ENCODE results near the gene DCDC2C. TPM values are rescaled to one million over a fixed set of nuclear protein-coding genes. Genes with fewer than 3 reads are reported as not detected.
A peak's percentile ranks its signal among the peaks of the same experiment; 100 is the strongest.

The DCDC2C gene
- polyA plus RNA-seq, 4 donors, result 0.17 to 0.92 (median 0.39) TPM; not detected in 1

DNA sequence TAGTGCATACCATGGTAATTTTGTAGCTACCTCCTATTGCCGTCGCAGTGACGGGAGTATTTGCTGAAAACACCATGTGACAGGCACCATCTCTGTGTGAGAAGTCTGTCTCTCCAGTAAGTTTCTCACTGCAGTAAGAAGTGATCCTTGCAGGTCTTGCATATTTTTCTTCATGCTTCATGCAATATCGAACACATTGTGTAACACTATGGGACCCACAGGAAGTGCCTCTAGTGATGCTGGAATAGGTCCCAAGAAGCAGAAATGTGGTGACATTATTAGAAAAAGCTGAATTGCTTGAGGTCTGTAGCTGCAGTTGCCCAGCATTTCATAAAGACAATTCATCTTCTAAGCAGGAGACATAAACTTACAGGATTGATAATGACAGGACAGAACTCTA lies 167.6 kb downstream of the DCDC2C start:
- no peak for DNase-seq (ENCODE audit: low read depth in 4 of 4, low spot score in 2 of 4)

GRCh38 chr2:3872451-3872850 lies 169.1 kb downstream of the DCDC2C start:
- DNase-seq (ENCODE audit: low read depth in 4 of 4, low spot score in 2 of 4), result no peak

- no peak for DNase-seq (ENCODE audit: low read depth in 4 of 4, low spot score in 2 of 4)
Measured at GRCh38 chr2:3873899-3874298, 170.5 kb downstream of the DCDC2C start.

GRCh38 chr2:3876221-3876620 lies 172.8 kb downstream of the DCDC2C start:
- DNase-seq (ENCODE audit: low read depth in 4 of 4, low spot score in 2 of 4), result no peak

GRCh38 chr2:3876685-3877084 lies 173.3 kb downstream of the DCDC2C start:
- peak in 2 of 4 donors; percentile 9 to 21 for DNase-seq (ENCODE audit: low read depth in 4 of 4, low spot score in 2 of 4)

DNA sequence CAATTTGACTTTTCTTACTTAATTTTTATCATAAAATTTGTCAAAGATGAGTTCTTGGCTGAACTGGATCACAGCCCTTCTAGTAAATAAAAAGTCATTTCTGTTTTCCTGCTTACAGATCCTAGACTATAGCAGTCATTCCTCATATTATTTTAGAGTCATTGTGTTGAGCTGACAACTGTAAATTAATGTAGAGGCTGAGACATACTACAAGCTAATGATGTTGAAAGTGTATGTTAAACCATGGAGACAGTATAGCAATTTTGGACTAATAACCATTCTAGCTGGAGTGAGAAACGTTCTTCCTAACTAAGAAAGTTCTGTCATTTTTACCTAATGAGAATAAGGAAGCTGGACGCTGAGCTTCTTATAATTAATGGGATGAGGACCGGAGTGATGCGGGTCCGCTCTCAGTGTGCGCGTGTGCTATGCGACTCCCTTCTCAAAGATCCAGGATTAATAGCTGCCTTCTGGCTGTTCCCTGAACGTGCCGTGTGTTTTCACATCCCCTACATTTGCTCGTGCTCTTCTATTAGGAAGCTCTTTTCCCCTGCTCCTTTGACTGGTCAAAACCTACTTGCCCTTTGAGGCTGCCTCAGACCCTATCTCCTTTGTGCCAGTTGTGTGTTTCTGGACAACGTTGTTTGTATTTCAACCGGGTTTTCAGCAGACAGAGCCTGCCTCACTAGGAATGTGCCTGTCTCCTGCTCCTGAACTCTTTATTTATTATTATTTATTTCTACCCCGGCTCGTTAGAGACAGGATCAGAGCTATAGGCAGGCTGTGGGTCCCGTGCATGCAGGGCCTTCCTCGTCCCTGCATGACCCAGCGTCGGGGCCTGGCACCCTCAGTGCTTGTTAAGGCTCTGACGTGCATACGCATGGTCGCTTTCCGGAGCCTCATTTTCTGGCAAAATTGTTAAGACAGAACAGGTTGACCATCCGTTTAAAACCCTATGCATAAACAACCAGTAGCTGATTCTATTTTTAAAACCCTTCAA lies 182.6 kb downstream of the DCDC2C start:
- no peak for DNase-seq (ENCODE audit: low read depth in 4 of 4, low spot score in 2 of 4)

GRCh38 chr2:3895021-3895420 lies 191.6 kb downstream of the DCDC2C start:
- no peak for DNase-seq (ENCODE audit: low read depth in 4 of 4, low spot score in 2 of 4)

Other genes starting within 250 kb of the DCDC2C start
- 10 to 100 TPM; 66.1 to 81.9 (median 71.5) TPM for gene ADI1, start 184.0 kb upstream of the DCDC2C start, polyA plus RNA-seq (ENCODE audit: insufficient read length in 4 of 4)
- 10 to 100 TPM; 16.9 to 21.3 (median 19.1) TPM for gene RNASEH1, start 145.2 kb upstream of the DCDC2C start, polyA plus RNA-seq (ENCODE audit: insufficient read length in 4 of 4)
- gene RPS7, start 128.3 kb upstream of the DCDC2C start, polyA plus RNA-seq (ENCODE audit: insufficient read length in 4 of 4), result 1,000 to 10,000 TPM; 1,441 to 1,978 (median 1,755) TPM
- gene COLEC11, start 108.5 kb upstream of the DCDC2C start, polyA plus RNA-seq (ENCODE audit: insufficient read length in 4 of 4), result 1 to 10 TPM; 1.0 to 4.5 (median 2.3) TPM
- gene ALLC, start 45.4 kb upstream of the DCDC2C start, polyA plus RNA-seq (ENCODE audit: insufficient read length in 4 of 4), result not detected